Suprapubic skin (tissue), 4 donors: ENCODE results near the gene CFAP410. TPM values are rescaled to one million over a fixed set of nuclear protein-coding genes. Genes with fewer than 3 reads are reported as not detected.

ENCODE experiments used
- DNase-seq, 2 donors: peaks; one replicate each; pipeline ENCODE4 v3.0.0-alpha.2; 2019; ENCODE audit warnings: low spot score in 2 of 2
- H3K27ac ChIP-seq: fragments of 200-600 bp; sonication (generic); one replicate; pipeline ENCODE4 v1.5.1; 2019
- H3K27me3 ChIP-seq: fragments of 200-600 bp; sonication (generic); one replicate; pipeline ENCODE4 v1.5.1; 2019
- H3K36me3 ChIP-seq: fragments of 200-600 bp; sonication (generic); one replicate; pipeline ENCODE4 v1.5.1; 2019
- H3K4me1 ChIP-seq: fragments of 200-600 bp; sonication (generic); one replicate; pipeline ENCODE4 v1.5.1; 2019
- H3K4me3 ChIP-seq: fragments of 200-600 bp; sonication (generic); one replicate; pipeline ENCODE4 v1.5.1; 2019; ENCODE audit warnings: mild to moderate bottlenecking
- H3K9me3 ChIP-seq: fragments of 200-600 bp; sonication (generic); one replicate; pipeline ENCODE4 v1.5.1; 2019
- EP300 ChIP-seq: sonication (generic); formaldehyde crosslinking; IDR thresholded peaks from one replicate; pipeline ENCODE4 v1.6.1; 2017; ENCODE audit warnings: antibody characterized with exemption
- POLR2A ChIP-seq, 2 donors: fragments of 450-650 bp; IDR thresholded peaks; one replicate each; pipeline ENCODE4 v1.6.1; 2017; ENCODE audit warnings: antibody characterized with exemption in 2 of 2, mild to moderate bottlenecking in 2 of 2, moderate library complexity in 2 of 2
- POLR2AphosphoS5 ChIP-seq, 3 donors: sonication (generic); formaldehyde crosslinking; IDR thresholded peaks; one replicate each; pipeline ENCODE4 v1.6.1; 2017; ENCODE audit warnings: antibody characterized with exemption in 3 of 3
- WGBS: methylation state at CpG from one replicate; pipeline ENCODE4 v1.1.5; 2018; 5-methylcytosine and 5-hydroxymethylcytosine counted together
- total RNA-seq, 4 donors: library from RNA; depleted of rRNA; stranded (reverse); fragments of >200 nt; gene quantifications; one replicate each; pipeline ENCODE4 v1.1.0, GENCODE V29; 2016
- TF ChIP-seq, protein P1 (sequence below), 2 donors: fragments of 200-600 bp in 1 of 2; fragments of 450-650 bp in 1 of 2; sonication (generic) in 1 of 2; IDR thresholded peaks; one replicate each; pipeline ENCODE4 v1.5.1; 2016 to 2019; ENCODE audit warnings: antibody characterized with exemption in 2 of 2, mild to moderate bottlenecking in 1 of 2, moderate library complexity in 1 of 2

Gene CFAP410
- total RNA-seq, 4 donors from 2014 or later, result 22.6 to 45.5 (median 27.3) TPM

DNA sequence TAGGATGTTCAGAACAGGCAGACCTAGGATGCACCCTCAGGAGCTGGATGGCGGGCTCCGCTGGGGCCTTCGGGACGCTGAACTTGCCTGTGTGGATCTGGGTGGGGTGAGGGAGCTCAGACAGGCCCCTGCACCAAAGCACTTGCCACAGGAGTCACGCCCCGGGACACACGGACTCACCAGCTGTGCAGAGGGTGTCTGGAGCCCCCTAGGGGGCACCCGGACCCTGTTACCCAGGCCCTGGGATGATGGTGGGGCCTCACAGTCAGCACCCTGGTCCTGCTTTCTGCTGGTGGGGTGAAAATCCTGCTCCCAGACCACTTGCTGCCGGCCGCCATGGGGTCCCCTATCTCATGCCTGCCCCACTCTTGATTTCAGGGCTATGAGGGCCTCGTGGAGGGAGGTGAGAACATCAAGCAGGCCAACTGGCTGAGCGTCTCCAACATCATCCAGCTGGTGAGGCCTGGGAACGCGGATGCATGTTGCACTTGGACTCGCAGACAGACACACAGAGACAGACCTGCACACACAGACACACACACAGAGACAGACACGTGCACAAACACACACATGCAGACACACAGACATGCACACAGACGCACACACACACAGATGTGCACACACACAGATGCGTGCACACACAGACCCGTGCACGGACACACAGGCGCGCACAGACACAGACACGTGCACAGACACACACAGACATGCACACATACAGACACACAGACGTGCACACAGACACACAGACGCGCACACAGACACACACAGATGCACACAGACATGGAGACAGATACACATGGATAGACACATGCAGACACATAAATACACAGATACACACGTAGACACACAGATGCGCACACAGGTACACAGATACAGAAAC, 28.3 kb downstream of the CFAP410 start:
- Histone ChIP-seq H3K36me3 (peaks cover 84% of the 10 kb centered on the region), H3K9me3 (no peaks in the 10 kb centered on the region), H3K4me1 (peaks cover 8% of the 10 kb centered on the region), H3K4me3 (no peak overlapping the region), H3K27ac (no peak overlapping the region), H3K27me3 (no peaks in the 10 kb centered on the region)
- 90% methylated on average over 20 of the region's 28 CpGs for WGBS
- TF ChIP-seq POLR2AphosphoS5 (IDR thresholded peaks at IDR 0.05) (no peak), EP300 (no peak), POLR2A (IDR thresholded peaks at IDR 0.05) (no peak)
- TF ChIP-seq, protein P1, sequence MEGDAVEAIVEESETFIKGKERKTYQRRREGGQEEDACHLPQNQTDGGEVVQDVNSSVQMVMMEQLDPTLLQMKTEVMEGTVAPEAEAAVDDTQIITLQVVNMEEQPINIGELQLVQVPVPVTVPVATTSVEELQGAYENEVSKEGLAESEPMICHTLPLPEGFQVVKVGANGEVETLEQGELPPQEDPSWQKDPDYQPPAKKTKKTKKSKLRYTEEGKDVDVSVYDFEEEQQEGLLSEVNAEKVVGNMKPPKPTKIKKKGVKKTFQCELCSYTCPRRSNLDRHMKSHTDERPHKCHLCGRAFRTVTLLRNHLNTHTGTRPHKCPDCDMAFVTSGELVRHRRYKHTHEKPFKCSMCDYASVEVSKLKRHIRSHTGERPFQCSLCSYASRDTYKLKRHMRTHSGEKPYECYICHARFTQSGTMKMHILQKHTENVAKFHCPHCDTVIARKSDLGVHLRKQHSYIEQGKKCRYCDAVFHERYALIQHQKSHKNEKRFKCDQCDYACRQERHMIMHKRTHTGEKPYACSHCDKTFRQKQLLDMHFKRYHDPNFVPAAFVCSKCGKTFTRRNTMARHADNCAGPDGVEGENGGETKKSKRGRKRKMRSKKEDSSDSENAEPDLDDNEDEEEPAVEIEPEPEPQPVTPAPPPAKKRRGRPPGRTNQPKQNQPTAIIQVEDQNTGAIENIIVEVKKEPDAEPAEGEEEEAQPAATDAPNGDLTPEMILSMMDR (IDR thresholded peaks at IDR 0.05), result no peak
- no peak for DNase-seq

DNA sequence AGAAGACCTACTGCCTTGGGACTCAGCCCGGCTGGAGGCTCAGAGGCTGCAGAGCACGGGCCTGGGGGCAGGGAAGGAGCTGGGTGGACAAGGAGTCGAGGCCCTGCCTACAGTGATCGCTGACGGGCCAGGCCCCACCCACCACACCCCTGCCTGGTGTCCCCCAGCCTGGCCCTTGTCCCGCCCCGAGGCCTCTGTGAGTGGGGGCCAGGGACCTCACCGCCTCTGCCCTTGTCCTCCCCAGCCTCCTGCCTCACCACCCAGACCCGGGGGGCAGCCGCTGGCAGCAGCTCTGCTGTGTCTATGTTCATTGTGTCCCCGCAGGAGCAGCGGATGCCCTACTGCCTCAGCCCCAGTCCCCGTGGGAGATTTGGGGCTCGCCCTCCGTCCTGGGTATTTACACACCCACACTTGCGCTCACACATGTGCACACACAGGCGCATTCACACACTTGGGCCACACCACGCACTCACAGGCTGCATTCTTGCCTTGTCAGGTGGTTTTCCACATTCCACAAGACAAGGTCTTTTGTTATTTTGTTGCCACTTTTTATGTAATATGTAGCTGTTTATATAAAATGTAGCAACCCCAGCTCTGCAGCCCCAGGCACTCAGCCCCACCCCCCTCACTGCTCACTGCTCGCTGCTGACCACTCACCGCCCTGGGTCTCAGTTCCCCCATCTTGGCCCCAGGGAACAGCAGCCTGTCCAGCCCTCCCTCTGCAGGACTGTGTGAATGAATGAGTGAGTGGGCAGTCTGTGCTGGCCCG, 32.1 kb downstream of the CFAP410 start:
- WGBS, result 82% methylated on average over 17 of the region's 21 CpGs
- Histone ChIP-seq H3K27ac (no peak overlapping the region), H3K36me3 (peaks cover 48% of the 10 kb centered on the region), H3K27me3 (no peaks in the 10 kb centered on the region), H3K9me3 (no peaks in the 10 kb centered on the region), H3K4me3 (no peak overlapping the region), H3K4me1 (peaks cover 42% of the 10 kb centered on the region)
- TF ChIP-seq POLR2A (IDR thresholded peaks at IDR 0.05) (no peak), EP300 (no peak), POLR2AphosphoS5 (IDR thresholded peaks at IDR 0.05) (no peak)
- TF ChIP-seq, protein P1 (IDR thresholded peaks at IDR 0.05), result no peak
- DNase-seq, result no peak

DNA sequence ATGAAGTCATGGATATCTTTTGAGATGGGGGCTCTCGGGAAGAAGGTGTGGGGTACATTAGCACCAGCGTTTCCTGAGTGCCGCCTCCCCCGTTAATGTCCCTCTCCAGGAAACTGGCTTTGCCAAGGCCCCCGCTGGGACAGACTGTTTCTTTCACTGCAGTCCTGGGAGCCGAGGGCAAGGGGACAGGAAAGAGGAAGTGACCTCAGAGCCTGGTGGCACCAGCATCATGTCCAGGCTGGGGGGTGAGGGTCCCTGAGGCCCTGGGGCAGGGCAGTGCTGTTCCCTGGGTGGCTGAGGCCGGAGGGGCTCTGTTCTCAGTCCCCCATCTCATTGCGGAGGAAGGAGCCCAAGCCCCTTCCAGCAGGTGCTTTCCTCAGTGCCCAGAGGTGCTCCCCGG, 33.5 kb downstream of the CFAP410 start:
- 72% methylated on average over 2 of the region's 9 CpGs for WGBS
- peaks cover 56% of the 10 kb centered on the region for H3K4me1 ChIP-seq

DNA sequence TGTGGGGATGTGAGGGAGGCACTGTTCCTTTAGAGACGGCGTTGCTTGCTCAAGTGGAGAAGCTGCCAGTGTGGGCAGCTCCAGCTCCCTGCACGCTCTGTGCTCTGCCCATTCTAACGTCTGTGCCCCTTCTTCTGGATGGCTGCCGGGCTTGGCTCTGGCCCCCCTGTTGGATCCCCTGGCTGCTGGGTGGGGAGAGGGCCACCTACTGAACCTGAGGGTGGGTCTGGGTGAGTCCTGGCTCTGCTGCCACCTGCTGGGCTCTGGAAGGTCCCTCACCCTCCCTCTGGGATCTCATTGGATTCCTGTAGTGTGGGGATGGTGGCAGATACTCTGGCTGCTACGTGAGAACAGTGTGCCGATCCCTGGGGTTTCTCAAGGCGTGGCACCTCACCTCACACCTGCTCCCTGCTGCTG, 34.3 kb downstream of the CFAP410 start:
- Histone ChIP-seq H3K27ac (no peak overlapping the region), H3K36me3 (peaks cover 26% of the 10 kb centered on the region), H3K9me3 (no peaks in the 10 kb centered on the region), H3K4me1 (peaks cover 59% of the 10 kb centered on the region), H3K4me3 (no peak overlapping the region), H3K27me3 (no peaks in the 10 kb centered on the region)
- WGBS, result 0% methylated on average over 1 of the region's 8 CpGs
- DNase-seq, result no peak
- no peak for TF ChIP-seq POLR2A (IDR thresholded peaks at IDR 0.05)
- TF ChIP-seq, protein P1 (IDR thresholded peaks at IDR 0.05), result peak in 1 of 2 donors; percentile 72

More for the DNA sequence above, 33.5 kb downstream of the CFAP410 start:
- Histone ChIP-seq H3K27me3 (no peaks in the 10 kb centered on the region), H3K9me3 (no peaks in the 10 kb centered on the region), H3K4me3 (no peak overlapping the region), H3K36me3 (peaks cover 34% of the 10 kb centered on the region), H3K27ac (no peak overlapping the region)
- TF ChIP-seq, protein P1 (IDR thresholded peaks at IDR 0.05), result no peak
- TF ChIP-seq POLR2A (IDR thresholded peaks at IDR 0.05), result no peak
- no peak for TF ChIP-seq POLR2AphosphoS5 (IDR thresholded peaks at IDR 0.05)
- TF ChIP-seq EP300, result no peak
- no peak for DNase-seq
